GM19324 (cell line): ENCODE measurements around the gene CD200.
"Not testable (repeated sequence)": the region's sequence is repeated elsewhere in the genome, so short reads cannot be mapped to it uniquely, and the experiment has no call there.

Experiments used
- ATAC-seq: cut with Tn5 transposase; IDR thresholded peaks from one replicate; pipeline ENCODE4 v1.9.1; 2021; ENCODE audit warnings: mild to moderate bottlenecking, moderate library complexity; ENCODE audit not compliant: unreplicated experiment, low FRiP score

CD200 gene

GRCh38 chr3:112355307-112355687 is 22.3 kb downstream of the CD200 start:
- ATAC-seq = no peak

GRCh38 chr3:112357930-112358780 is 25.2 kb downstream of the CD200 start:
- ATAC-seq = peak; percentile 54

GRCh38 chr3:112360561-112360960 is 27.6 kb downstream of the CD200 start:
- no peak for ATAC-seq

GRCh38 chr3:112362221-112362620 is 29.3 kb downstream of the CD200 start:
- ATAC-seq = no peak

- ATAC-seq = peak; percentile 41
Observed at GRCh38 chr3:112364291-112364690, 31.3 kb downstream of the CD200 start.

- ATAC-seq = no peak
Observed at GRCh38 chr3:112365035-112365434, 32.1 kb downstream of the CD200 start.

GRCh38 chr3:112365636-112366035 is 32.7 kb downstream of the CD200 start:
- ATAC-seq = no peak

- ATAC-seq = no peak
Observed at GRCh38 chr3:112366522-112366921, 33.6 kb downstream of the CD200 start.

- ATAC-seq = no peak
Observed at GRCh38 chr3:112371569-112371968, 38.6 kb downstream of the CD200 start.

GRCh38 chr3:112372396-112372795 is 39.4 kb downstream of the CD200 start:
- no peak for ATAC-seq

- ATAC-seq = no peak
Observed at GRCh38 chr3:112373476-112373875, 40.5 kb downstream of the CD200 start.

- ATAC-seq = no peak
Observed at GRCh38 chr3:112373924-112374323, 41.0 kb downstream of the CD200 start.

- no peak for ATAC-seq
Observed at GRCh38 chr3:112374333-112374734, 41.4 kb downstream of the CD200 start.

- ATAC-seq = no peak
Observed at GRCh38 chr3:112375117-112375516, 42.2 kb downstream of the CD200 start.

- ATAC-seq = no peak
Observed at GRCh38 chr3:112376241-112376911, 43.4 kb downstream of the CD200 start.

GRCh38 chr3:112376992-112377391 is 44.0 kb downstream of the CD200 start:
- ATAC-seq = no peak

- no peak for ATAC-seq
Observed at GRCh38 chr3:112377568-112378071, 44.7 kb downstream of the CD200 start.

- ATAC-seq = not testable (repeated sequence)
Observed at GRCh38 chr3:112378347-112378746, 45.4 kb downstream of the CD200 start.

GRCh38 chr3:112379020-112379690 is 46.2 kb downstream of the CD200 start:
- no peak for ATAC-seq

GRCh38 chr3:112381673-112382542 is 49.0 kb downstream of the CD200 start:
- ATAC-seq = no peak
